Measurements from ENCODE around the gene RNF34. TPM values are rescaled to one million over a fixed set of nuclear protein-coding genes. Genes with fewer than 3 reads are reported as not detected.
A peak's percentile ranks its signal among the peaks of the same experiment; 100 is the strongest.

Gene RNF34
- total and polyA plus RNA-seq, 2 of the 13 experiments (the other 11 are each of a cell fraction or from before 2014, with no cell fraction given) = 36.8 to 53.2 TPM

- no peak for TF ChIP-seq ZEB1 (IDR thresholded peaks at IDR 0.05; ENCODE audit: insufficient replicate concordance, low read depth)
- no peak for TF ChIP-seq JUNB (CRISPR knock-in tag; IDR thresholded peaks at IDR 0.05; ENCODE audit: borderline replicate concordance)
- peak; percentile 97 for TF ChIP-seq MTERF4 (CRISPR knock-in tag; IDR thresholded peaks at IDR 0.05)
- TF ChIP-seq, protein P1, sequence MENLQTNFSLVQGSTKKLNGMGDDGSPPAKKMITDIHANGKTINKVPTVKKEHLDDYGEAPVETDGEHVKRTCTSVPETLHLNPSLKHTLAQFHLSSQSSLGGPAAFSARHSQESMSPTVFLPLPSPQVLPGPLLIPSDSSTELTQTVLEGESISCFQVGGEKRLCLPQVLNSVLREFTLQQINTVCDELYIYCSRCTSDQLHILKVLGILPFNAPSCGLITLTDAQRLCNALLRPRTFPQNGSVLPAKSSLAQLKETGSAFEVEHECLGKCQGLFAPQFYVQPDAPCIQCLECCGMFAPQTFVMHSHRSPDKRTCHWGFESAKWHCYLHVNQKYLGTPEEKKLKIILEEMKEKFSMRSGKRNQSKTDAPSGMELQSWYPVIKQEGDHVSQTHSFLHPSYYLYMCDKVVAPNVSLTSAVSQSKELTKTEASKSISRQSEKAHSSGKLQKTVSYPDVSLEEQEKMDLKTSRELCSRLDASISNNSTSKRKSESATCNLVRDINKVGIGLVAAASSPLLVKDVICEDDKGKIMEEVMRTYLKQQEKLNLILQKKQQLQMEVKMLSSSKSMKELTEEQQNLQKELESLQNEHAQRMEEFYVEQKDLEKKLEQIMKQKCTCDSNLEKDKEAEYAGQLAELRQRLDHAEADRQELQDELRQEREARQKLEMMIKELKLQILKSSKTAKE (CRISPR knock-in tag; IDR thresholded peaks at IDR 0.05; ENCODE audit: borderline replicate concordance) = no peak
- no peak for TF ChIP-seq NFE2 (CRISPR knock-in tag; IDR thresholded peaks at IDR 0.05)
- TF ChIP-seq RXRA (CRISPR knock-in tag; IDR thresholded peaks at IDR 0.05) = 0 out of 2 replicates have a peak, but pooled peaks have one; percentile 11
- no peak for TF ChIP-seq ZNF382 (CRISPR knock-in tag; IDR thresholded peaks at IDR 0.05; ENCODE audit: borderline replicate concordance)
- 0 out of 2 replicates have a peak, but pooled peaks have one; percentile 42 for TF ChIP-seq PAXIP1 (CRISPR knock-in tag; conservative IDR thresholded peaks at IDR 0.05)
- no peak for TF ChIP-seq ZNF775 (CRISPR knock-in tag; IDR thresholded peaks at IDR 0.05; ENCODE audit: borderline replicate concordance)
- TF ChIP-seq ZNF883 (CRISPR knock-in tag; IDR thresholded peaks at IDR 0.05; ENCODE audit: not compliant biosample characterization) = peak; percentile 75
- no peak for TF ChIP-seq ZNF768 (CRISPR knock-in tag; IDR thresholded peaks at IDR 0.05)
- TF ChIP-seq ZNF160 (CRISPR knock-in tag; IDR thresholded peaks at IDR 0.05) = peak; percentile 58
- TF ChIP-seq ZNF264 (CRISPR knock-in tag; IDR thresholded peaks at IDR 0.05) = peak; percentile 65
- no peak; the same call in none of the 2 replicates for TF ChIP-seq ZNF33B (CRISPR knock-in tag; IDR thresholded peaks at IDR 0.05)
- no peak for TF ChIP-seq AKNA (CRISPR knock-in tag; IDR thresholded peaks at IDR 0.05; ENCODE audit: borderline replicate concordance)
- TF ChIP-seq KLF9 (CRISPR knock-in tag; IDR thresholded peaks at IDR 0.05; ENCODE audit: low read depth) = no peak
These were observed at the start of gene RNF34 (continued) for GRCh38 chr12:121399391-121400331.
